ENCODE data around the gene ATP2A3.

ATP2A3 gene

DNA sequence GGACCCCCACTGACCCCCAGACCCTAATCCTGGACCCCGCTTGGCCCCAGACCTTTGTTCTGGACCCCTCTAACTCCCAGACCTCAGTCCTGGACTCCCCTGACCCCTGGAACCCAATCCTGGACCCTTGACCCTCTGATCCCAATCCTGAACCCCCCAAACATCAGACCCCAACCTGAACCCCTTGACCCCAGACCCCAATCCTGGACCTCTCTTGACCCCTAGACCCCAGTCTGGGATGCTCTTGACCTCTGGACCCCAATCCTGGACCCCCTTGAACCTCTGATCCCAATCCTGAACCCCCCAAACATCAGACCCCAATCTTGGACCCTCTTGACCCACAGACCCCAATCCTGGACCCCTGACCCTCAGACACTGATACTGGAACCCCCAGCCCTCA, 34.5 kb downstream of the ATP2A3 start:
- H3K4me3 ChIP-seq (ENCODE audit: low read depth, low read length), result no peak overlapping the region

DNA sequence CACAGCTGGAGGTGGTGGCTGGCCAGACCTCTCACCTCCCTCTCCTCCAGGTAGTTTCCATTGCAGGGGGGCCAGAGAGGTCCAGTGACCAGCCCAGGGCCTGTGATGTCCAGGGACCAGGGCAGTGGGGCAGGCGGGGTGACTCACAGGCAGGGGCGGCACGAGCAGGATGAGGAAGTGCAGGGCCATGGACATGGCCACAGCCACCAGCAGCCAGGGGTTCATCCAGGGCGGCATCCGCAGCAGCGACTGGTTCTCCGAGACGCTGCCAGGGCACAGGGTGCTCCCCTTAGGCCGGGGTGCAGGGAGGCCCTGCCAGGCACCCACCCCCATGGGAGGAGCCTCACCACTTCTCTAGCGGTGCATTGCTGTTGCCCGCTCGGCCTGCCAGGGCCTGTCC, 35.1 kb downstream of the ATP2A3 start:
- no peak overlapping the region for H3K4me3 ChIP-seq (ENCODE audit: low read depth, low read length)

DNA sequence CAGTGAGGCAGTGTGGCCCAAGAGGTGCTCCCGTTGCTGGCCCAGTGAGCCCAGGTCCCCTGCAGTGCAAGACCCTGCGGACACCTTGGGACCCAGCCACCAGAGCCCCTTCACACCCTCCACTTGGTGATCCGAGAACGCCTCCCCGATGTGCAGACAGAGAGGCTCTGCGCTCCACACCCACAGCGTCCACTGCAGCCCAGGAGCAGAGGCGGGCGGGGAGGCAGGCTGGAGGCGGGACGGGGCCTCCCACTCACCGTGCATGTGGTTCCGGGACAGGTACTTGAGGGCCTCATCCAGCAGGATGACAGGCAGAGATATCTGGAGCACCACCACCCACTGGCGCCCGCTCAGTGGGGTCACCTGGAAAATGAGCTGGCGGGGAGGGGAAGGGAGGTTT, 35.8 kb downstream of the ATP2A3 start:
- no peak overlapping the region for H3K4me3 ChIP-seq (ENCODE audit: low read depth, low read length)

DNA sequence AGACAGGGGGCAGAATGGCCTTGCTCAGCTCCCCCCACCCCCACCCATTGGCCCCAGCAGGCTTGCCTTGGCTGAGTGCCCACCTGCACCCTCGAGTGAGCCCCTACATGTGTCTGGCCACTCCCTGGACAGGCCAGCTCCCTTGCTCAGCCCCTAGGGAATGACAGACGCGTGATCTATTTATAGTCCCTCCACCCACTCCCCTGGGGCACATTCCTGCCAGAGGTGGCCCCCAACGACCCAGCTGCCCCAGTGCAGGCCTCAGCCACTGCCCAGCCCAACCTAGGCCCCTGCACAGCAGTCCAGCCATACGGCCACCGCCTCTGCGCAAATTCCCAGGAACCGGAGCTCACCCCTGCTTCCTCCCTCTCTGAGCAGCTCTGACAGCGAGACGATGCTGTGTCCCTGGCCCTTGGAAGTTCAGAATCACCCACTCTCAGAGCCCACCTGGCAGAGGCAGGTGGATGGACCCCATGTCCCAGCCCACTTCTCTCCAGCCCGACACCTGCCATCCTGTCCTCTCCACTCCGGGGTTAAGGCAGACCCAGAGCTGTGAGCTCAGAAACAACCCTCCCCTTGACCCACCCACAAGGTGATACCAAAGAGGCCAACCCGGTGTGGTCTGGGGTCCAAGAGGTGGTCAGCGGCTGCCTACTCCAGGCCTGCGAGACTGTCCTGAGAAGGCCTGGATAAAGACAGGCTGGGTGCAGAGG, 36.5 kb downstream of the ATP2A3 start:
- no peak overlapping the region for H3K4me3 ChIP-seq (ENCODE audit: low read depth, low read length)

DNA sequence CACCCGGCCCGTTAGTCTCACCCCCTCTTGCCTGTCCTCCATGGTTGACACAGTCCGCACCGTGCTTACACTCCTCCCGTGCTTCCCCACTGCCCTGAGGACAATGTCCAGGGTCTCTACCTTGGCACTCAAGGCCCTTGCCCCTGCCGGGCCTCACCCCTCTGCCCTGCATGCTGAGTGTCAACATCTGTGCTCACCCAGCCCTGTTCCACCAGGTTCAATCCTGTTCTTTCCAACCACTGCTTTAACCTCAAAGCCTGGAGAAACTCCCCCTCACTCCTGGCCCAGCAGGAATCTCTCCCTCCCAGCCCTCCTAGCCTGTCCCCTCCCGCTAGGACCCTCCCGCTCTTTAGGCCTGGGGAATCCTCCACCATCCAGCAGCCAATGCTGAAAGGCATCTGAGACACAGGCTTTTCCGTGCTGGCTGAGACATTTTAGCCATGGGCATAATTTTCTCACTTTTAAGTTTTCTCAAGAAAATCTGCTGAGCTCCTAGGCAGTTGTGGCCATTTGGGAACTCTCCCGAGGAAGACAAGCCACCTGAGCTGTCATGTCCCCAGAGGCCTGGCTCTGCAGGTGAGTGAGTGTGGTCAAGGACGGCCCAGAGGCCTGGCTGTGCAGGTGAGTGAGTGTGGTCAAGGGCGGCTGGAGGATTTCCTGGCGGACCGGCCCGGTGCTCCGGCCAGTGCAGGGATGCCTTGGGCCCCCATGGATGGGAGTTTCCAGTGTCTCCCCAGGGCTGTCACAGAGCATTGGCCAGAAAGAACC, 37.2 kb downstream of the ATP2A3 start:
- no peak overlapping the region for H3K4me3 ChIP-seq (ENCODE audit: low read depth, low read length)

DNA sequence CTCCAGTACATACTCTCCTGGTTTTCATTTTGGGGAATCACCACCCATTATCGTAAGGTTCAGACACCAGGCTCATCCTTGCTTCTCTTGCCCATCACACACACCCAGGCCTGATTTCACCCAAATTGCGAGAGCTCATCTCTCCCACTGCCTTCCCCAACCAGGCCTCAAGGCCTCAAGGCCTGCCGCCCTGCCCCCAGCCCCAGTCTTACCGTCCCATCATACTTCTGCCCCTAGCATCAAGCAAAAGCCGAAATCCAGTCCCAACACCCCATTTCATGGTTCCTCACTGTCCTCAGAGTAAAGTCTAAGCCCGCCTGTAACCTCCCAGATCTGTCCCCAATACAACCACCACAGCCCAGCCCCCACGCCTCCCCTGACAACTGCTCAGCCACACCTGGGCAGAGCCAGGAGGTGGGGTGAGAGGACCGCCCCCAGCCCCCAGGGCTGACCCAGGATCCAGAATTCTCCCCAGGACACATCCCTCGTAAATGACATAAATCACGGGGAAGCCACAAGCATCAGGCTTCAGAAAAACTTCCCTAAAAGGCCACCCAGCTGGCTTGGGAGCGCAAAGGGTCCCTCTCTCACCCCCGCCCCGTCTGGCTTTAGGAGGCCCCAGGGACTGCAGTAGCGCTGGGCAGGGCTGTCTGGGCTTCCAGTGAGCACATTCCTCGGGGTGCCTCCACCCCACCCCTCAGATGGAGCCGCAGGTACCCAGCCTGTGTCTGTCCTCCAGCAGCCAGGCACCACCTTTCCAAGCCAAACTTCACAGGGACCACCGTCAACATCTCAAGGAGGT, 38.4 kb downstream of the ATP2A3 start:
- no peak overlapping the region for H3K4me3 ChIP-seq (ENCODE audit: low read depth, low read length)

DNA sequence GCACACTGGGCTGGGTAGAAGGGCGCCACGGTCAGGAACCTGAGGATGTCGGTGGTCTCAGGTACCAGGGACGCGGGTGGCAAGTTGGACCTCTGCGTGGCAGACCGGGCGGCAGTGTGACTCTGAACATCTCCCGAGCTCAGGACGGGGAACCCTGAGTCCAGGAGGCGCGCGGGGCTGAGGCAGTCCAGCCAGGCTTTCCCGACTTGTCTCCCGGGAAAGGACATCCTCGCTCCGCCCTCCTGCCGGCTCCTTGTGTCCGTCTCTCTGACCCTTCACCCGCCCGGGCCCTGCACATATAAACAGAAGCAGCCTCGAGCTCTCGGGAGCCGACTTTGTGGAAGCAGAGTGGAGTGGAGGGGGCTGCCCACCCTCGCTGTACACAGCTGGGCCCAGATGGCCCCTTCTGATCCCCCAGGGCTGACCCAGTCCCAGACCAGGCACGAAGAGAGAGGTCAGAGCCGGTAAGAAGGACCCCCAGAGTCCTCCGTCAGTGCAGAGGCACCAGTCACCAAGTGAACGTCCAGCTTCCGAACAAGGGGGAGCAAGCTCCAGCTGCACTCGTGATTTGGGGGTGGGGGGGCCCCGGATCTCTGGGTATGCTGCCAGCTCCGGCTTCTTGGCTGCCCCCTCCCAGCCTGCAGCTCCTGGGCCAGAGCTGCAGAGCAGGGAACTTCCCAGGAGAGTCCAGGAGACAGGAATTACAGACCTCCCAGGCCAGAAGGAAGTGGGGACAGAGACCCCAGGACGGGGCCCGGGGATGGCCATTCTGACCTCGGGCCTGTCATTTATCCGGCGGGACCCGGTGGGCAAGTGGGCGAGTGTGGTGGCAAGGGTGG, 39.5 kb downstream of the ATP2A3 start:
- H3K4me3 ChIP-seq (ENCODE audit: low read depth, low read length), result no peak overlapping the region

DNA sequence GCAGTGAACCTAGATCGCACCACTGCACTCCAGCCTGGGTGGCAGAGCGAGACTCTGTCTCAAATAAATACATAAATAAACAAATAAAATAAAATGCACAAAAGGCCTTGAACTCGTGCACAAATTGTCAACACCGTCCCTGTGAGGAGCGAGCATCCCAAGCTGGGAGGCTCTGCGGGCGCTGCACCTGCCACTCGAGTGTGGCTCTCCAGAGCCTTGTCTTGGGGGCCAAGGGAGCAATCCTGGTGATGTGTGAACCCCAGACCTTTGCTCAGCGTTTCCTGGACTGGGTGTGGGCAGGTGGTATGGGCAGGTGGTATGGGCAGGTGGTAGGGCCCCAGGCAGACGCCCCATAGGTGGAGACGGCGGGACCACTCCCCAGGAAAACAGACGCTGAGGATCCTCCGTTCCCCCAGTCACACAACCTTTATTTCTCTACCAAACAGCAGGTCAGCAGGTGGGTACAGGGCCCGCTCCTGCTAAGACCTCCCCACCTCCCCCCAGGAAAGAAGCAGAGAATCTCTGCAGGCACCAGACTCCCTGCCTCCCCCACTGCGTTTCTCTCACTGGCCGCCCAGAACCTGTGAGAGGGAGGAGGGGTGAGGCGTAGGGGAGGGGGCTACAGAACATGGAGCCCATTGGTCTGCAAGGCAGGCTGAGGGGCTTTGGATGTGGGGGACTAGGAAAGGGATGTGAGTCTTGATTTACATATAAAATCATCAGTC, 40.6 kb downstream of the ATP2A3 start:
- H3K4me3 ChIP-seq (ENCODE audit: low read depth, low read length), result no peak overlapping the region

DNA sequence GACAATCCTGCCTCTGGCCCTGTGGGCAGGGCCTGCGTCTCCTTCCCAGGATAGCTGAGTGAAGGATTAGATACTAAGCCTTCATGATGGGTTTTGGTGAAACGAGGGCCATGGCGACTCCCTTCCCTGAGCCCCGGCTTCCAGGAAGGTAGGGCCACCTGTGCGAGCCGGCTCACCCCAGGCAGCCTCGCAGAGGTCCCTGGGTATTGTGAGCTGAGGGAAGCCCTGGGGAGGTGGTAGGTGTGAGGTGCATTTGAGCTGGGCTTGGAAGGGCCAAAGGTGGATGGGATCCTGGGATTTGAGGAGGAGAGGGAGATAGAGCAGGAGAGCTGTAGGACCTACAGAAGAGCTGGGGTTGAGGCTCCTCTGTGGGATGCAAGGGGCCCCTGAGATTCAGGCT, 41.5 kb downstream of the ATP2A3 start:
- H3K4me3 ChIP-seq (ENCODE audit: low read depth, low read length), result no peak overlapping the region

DNA sequence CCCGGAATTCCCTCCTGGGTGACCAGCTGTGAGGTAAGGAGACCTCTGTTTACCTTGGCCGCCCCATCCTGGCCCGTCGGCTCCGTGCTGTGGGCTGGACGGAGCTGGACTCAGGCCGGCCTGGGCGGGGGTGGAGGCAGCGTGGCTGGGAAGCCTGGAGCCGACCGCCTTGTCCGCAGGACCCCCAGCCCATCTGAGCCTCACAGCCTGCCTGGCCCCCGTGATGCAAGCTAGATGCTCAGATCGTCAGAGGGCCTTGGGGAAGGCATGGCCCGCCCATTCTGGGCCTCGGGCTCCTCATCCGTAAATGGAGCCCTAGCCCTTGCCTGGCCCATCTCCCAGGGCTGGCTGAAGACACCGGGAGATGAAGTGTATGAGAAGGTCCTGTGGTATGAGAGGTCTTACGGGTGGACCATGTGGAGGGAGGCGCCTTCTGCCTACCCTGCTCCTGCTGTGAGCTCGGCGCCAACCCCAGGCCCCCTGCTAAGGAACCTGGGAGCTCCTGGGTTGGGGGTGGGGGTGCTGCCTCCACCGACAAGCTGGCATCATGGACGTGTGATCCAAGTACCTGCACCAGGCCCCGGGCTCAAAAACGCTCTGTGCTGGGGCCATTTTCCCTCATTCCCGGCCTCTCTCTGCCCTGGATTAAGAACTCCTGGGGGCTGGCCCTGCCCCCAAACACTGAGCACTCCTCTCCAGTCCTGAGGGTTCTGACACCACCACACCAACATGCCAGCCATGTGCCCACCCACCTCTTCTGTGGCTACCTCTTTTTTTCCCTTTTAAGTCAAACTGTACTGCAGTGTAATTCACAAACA, 42.5 kb downstream of the ATP2A3 start:
- H3K4me3 ChIP-seq (ENCODE audit: low read depth, low read length), result no peak overlapping the region

DNA sequence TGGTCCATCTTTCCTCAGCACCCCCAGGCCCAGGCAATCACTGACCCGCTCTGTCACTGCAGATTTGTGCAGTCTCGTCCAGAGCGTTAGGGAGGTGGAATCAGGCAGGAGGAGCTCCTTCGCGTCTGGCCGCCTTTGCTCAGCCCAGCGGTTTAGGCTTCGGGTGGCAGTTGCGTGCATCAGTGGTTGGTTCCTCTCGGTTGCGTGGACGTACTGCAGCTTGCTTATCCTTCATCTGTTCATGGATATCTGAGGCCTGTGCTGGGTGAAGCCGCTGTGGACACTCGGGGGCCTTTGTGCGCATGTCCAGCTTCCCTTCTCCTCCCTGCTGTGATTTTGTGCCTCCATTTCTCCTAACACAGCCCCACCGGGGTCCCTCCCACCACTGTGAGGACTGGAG, 43.2 kb downstream of the ATP2A3 start:
- H3K4me3 ChIP-seq (ENCODE audit: low read depth, low read length), result no peak overlapping the region

DNA sequence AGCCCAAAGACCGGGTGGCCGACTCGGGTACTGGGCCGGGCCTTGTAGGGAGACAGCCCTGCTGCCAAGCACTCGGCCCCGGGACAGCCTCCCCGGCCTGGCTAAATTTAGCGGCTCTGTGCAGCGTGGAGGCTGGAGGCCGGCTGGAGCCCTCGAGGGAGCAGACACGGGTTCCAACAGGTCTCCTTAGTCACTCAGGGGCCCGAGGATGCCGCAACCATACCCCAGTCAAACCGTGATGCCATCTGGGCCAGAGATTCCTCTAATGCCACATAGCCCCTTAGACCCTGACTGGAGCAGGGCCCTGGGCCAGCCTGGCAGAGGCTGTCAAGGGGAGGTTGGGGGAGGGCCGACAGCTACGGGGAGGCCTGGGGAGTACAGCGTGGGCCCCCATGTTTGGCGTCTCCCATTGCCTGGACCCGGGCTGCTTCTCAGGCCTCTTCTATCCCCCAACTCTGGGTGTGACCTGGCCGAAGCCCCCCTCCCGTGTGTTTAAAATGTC, 45.1 kb downstream of the ATP2A3 start:
- no peak overlapping the region for H3K4me3 ChIP-seq (ENCODE audit: low read depth, low read length)

DNA sequence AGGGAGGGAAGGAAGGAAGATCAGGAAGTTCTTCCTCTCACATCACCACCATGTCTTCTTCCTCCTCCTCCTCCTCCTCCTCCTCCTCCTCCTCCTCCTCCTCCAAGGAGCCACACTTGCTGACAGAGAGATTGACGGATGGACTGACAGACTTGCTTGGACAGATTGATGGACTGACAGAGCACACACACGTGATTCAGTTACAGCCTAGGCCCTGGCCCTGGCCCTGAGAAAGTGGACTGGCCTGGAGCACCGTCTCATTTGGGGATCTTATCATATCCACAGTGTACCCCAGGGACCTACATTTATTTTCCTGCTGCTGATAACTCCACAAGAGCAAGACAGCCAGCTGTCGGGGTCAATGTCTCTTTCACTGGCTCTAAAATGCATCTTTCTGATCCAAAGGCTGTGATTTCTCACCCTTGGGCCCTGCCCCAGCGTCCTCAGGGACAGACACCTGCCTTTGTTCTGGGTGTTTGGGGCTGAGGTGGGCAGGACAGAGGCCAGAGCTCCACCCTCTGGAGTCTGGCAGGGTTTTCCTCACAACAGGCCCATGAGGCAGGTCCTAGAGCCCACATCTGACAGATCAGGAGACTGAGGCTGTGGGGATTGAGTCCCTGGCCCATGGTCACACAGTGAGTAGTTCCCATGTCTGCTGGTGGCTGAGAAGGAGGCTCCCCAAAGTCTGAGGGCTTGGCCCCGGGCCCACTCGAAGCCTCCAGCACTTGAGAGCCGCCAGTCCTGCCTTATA, 45.7 kb downstream of the ATP2A3 start:
- H3K4me3 ChIP-seq (ENCODE audit: low read depth, low read length), result no peak overlapping the region

DNA sequence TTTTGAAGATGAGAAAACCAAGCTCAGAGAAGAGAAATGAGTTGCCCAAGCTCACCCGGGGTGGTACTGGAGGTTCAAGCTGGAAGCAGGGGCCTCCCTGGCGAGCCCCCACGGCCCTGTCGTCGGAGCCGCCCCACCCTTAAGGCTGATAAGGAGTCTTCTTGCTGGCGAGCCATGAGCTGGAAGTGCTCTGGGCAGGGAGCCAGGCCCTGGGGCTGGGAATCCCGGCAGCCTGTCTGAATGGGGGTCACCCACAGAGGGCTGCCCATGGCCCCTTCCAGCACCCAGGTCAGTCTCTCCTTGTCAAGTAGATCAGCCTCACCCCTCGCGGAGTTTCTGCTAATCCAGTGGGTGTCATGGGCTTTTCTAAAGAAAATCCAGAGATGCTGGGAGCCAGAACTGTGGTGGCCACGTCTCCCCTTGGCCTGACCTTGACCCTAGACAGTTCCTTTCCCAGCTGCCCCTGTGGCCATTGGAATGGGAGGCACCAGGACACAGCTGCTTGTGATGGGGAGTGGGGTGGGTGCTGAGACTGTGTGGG, 46.8 kb downstream of the ATP2A3 start:
- no peak overlapping the region for H3K4me3 ChIP-seq (ENCODE audit: low read depth, low read length)

DNA sequence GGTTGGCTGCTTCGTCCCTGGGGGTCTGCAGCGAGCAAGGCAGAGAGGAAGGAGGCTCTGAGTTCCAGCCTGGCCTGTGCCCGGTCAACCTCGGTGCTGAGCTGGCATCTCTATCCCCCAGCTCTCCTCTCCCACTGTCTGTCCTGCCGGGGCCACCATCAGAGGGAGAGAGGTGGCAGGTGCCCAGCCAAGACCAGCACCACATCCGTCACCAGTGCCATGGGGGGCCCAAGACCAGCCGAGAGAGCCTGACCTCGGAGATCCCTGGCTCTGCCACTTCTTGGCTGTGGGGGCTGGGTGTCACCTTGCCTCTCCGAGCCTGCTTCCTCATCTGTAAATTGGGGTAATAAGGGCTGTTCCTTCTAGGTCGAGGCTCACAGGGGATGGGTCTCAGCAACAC, 47.4 kb downstream of the ATP2A3 start:
- no peak overlapping the region for H3K4me3 ChIP-seq (ENCODE audit: low read depth, low read length)

DNA sequence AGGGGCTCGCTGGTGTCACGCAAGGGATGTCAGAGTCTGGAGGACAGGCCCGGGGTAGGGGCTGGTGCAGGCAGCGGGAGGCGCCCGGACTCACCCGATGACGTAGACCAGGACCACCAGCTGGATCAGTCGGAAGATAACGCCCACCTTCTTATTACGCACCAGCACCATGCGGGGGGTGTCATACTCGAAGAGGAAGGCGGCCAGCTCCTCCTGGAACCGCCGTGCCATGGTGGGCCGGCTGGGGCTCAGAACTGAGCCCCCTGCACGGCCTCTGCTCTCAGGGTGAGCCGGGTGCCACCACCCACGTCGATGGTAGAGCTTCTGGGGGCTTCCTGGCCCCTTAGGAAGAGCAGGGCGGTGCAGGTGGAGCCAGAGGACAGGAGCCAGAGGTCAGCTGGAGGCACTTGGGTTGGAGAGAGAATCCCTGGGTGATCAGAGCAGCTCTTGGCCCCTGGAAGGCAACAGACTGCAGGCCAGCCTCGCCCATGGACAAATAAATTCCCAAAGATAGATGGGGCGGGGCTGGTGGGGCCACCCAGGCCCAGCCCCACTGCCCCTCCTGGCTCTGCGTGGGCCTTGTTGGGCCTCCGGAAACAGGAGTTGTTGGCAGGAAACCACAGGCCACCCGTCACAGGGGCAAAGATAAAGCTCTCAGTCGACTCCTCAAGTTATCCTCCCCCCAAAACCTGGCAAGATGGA, 48.1 kb downstream of the ATP2A3 start, which contains the start of gene P2RX1:
TSS of gene P2RX1 (minus strand) at position 471 of the 702 bp plus-strand sequence. CDS start at position 231, 240 bp downstream.
- no peak within 1 kb of the TSS for H3K4me3 ChIP-seq (ENCODE audit: low read depth, low read length)

DNA sequence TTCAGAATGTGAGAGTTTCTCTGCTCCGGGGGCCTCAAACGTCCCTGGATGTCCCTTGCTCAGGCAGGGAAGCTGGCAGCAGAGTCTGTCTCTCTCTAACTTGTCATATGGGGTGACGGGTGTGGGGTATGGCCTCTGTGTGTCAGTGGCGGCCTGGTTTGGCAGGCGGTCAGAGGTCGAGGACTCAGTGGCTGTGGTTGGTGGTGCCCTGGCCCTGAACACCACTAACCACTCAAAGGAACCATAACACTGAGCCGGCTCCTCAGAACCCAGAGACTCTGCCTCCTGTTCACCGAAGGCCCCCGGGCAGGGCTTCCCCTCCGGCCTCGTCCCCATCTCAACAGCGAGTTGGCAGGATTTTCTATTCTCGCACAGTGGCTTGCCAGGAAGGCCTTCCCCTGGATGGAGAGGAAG, 48.6 kb downstream of the ATP2A3 start:
- no peak overlapping the region for H3K4me3 ChIP-seq (ENCODE audit: low read depth, low read length)

DNA sequence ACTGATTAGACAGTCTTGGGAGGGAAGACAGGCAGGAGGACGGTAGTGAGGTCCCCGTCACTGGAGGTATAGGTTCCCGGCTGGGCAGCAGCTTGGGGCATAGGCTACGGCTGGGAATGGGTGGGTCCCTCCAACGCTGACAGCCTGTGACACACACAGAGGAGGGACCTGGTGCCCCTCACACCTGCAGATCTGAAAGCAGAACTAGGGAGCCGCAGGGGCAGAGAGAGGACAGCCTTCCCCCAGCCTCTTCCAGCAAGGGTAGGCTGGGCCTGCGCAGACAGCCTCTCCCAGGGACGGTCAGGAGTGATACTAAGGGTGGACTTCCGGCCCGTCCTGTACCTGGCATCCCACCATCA, 49.9 kb downstream of the ATP2A3 start:
- H3K4me3 ChIP-seq (ENCODE audit: low read depth, low read length), result no peak overlapping the region

All from iPS-11a (cell line).